Astrocyte of the cerebellum (primary cell): ENCODE data around the gene YRDC.
A peak's percentile ranks its signal among the peaks of the same experiment; 100 is the strongest.

ENCODE experiments used
- DNase-seq: peaks from one replicate; pipeline ENCODE4 v3.0.0-alpha.2; 2011; ENCODE audit warnings: low read depth
- H3K4me3 ChIP-seq: 2 replicates; pipeline ENCODE4 v1.5.1; 2011; ENCODE audit warnings: mild to moderate bottlenecking, low read depth, low read length, moderate library complexity
- in situ Hi-C: cut with HindIII; loops from 2 replicates; pipeline ENCODE4 v1.10.0; 2017; ENCODE audit warnings: low sequenced_read_pairs
- TF ChIP-seq, protein P1 (sequence below): IDR thresholded peaks from 2 replicates; pipeline ENCODE4 v1.5.1; 2012; ENCODE audit warnings: low read length, low read depth, moderate library complexity, mild to moderate bottlenecking; ENCODE audit errors: missing control alignments

YRDC gene

GRCh38 chr1:37797750-37798345 is 10.2 kb downstream of the YRDC start:
- TF ChIP-seq, protein P1, sequence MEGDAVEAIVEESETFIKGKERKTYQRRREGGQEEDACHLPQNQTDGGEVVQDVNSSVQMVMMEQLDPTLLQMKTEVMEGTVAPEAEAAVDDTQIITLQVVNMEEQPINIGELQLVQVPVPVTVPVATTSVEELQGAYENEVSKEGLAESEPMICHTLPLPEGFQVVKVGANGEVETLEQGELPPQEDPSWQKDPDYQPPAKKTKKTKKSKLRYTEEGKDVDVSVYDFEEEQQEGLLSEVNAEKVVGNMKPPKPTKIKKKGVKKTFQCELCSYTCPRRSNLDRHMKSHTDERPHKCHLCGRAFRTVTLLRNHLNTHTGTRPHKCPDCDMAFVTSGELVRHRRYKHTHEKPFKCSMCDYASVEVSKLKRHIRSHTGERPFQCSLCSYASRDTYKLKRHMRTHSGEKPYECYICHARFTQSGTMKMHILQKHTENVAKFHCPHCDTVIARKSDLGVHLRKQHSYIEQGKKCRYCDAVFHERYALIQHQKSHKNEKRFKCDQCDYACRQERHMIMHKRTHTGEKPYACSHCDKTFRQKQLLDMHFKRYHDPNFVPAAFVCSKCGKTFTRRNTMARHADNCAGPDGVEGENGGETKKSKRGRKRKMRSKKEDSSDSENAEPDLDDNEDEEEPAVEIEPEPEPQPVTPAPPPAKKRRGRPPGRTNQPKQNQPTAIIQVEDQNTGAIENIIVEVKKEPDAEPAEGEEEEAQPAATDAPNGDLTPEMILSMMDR, result no peak
- no peak overlapping the region for H3K4me3 ChIP-seq
- peak; percentile 43 for DNase-seq
- in situ Hi-C loops, result no loop called here

- H3K4me3 ChIP-seq, result no peak overlapping the region
- in situ Hi-C loops, result no loop called here
- TF ChIP-seq, protein P1, result no peak
- no peak for DNase-seq
These were observed 12.5 kb downstream of the YRDC start for GRCh38 chr1:37795340-37796125.

DNA sequence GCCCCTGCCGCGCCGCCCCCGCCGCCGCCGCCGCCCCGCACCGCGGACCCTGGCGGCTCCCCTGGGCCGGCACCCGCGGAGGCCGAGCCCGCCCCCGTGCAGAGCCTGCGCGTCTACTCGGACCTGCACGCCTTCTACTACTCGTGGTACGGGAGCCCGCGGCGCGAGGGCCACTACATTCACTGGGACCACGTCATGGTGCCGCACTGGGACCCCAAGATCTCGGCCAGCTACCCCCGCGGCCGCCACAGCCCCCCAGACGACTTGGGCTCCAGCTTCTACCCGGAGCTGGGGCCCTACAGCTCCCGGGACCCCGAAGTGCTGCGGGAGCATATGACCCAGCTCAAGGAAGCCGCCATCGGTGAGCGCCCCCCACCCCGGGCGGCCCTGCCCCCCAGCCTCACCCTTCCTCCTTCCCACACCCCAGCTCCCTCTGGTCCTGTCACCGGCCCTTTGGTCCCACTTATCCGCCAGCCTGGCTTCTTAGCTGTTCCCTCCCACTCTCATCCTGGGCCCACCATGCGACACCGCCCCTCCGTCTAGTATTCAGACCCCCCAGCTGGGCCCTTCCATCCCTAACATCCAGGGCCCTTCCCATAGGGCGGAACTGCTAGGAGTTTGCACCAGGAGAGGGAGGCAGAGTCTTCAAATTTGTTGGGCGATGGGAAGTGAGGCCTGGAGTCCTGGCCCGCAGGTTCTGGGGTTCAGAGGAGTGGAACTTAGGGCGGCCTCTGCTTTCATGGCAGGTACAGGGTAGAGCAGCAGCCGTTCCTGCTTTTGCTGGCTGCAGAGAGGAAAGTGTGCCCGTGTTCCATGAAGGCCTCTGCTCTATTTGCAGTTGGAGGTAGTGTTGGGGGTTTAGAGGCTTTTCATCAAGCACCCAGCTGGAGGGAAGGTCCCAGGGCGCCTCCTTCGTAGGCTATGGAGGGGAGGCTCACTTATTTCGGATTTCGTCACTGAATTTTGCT is 13.4 kb downstream of the YRDC start:
- H3K4me3 ChIP-seq, result peak overlapping the region; percentile 36
- TF ChIP-seq, protein P1, result peak; percentile 3
- in situ Hi-C loops, result no loop called here
- no peak for DNase-seq

DNA sequence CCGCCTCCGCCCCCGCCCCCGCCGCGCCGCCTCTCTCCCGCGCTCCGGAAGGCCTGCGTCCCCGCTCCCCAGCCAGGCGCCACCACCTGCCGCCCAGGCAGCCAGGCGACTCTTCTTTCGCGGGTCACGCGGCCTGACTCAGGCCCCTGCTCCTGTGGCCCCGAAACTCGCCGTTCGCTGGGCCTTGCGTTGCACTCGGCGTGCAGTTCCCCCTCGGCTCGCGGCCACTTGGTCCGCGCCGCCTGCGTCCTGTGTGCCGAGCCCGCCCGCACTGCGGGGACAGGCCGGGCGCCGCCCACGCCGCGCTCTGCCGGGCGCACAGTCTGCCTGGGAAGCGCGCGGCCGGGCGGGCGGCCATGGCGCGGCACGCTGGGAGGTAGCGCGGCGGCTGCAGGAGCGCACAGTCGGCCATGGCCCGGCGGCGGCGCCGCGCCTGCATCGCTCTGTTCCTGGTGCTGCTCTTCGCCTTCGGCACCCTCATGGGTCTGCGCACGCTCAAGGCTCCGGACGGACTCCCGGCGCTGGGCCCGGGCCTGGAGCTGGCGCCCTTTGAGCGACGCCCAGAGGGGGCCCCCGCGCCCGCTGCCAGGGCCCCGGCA is 14.1 kb downstream of the YRDC start, which contains the start of gene MANEAL:
TSS of gene MANEAL (plus strand) at position 75 of the 599 bp plus-strand sequence. CDS start at position 411, 336 bp downstream.
- TF ChIP-seq, protein P1, result no peak
- peak within 1 kb of the TSS; percentile 36 for H3K4me3 ChIP-seq
- DNase-seq, result no peak
- in situ Hi-C loops, result no loop called here

DNA sequence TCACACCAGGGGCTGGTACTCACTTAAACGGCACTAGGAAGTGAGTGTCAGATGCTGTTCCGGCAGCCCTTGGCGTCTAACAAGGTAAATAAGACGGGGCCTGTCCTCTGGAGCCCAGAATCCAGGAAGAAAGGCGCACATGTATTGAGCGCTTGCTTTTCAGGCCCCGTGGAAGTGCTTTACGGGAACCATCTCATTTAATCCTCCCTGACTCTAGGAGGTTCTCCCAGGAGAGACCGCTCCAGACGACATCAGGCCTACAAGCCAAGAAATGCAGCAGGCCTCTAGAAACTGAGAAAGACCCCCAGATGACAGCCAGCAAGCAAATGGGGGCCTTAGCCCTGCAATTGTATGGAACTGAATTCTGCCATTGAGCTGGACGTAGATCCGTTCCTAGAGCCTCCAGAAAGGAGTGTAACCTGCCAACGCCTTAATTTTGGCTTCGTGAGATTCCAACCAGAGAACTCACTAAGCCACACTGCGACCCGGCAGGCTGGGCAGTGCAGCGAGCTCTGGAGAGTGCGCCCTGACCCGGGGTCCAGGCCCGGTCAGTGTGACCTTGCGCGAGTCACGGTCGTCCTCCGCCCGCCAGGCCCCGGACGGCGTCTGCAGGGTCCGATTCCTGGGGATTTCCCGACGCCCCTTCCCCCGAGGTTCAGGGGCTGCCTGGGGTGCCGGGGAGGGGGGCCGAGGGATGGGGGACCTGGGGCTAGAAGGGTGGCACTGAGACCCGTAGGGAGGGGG is 14.9 kb downstream of the YRDC start:
- in situ Hi-C loops, result no loop called here
- DNase-seq, result no peak
- no peak overlapping the region for H3K4me3 ChIP-seq

More for the DNA sequence above, 14.9 kb downstream of the YRDC start:
- TF ChIP-seq, protein P1, result no peak
